ENCODE measurements around the gene DYRK1A. TPM values are rescaled to one million over a fixed set of nuclear protein-coding genes. Genes with fewer than 3 reads are reported as not detected.

Gene DYRK1A
- total and polyA plus RNA-seq, 10 of the 15 experiments (the other 5 are each of a cell fraction or from before 2014, with no cell fraction given), result 2.4 to 68.6 (median 30.7) TPM

- TF ChIP-seq ZNF592 (IDR thresholded peaks at IDR 0.05), result 0 out of 2 replicates have a peak, but pooled peaks have one; percentile 47
- TF ChIP-seq BHLHE40 (IDR thresholded peaks at IDR 0.05; ENCODE audit: borderline replicate concordance in 1 of 2, low read depth in 2 of 2, low read length in 1 of 2), result peak in 1 of 2 experiments; percentile 25; a peak in 2 of 4 replicates
Observed at GRCh38 chr21:37365517-37366481, 774 bp upstream of the DYRK1A start (continued).

- peaks cover 63% of the 10 kb centered on the region for H3K79me2 ChIP-seq (ENCODE audit: control insufficient read depth, insufficient read depth, low read length)
- no peak for FAIRE-seq
- H3K9me3 ChIP-seq (replicated peaks; ENCODE audit: control insufficient read depth, insufficient read depth, low read length), result no peaks in the 10 kb centered on the region
- TF ChIP-seq RBBP5 (conservative IDR thresholded peaks at IDR 0.05) (no peak), SP1 (IDR thresholded peaks at IDR 0.05; ENCODE audit: low read depth, low read length) (no peak), ASH2L (IDR thresholded peaks at IDR 0.05; ENCODE audit: borderline replicate concordance, low read depth) (0 out of 2 replicates have a peak, but pooled peaks have one; percentile 9), CBX3 (IDR thresholded peaks at IDR 0.05; ENCODE audit: borderline replicate concordance, low read depth) (no peak), SMARCA5 (IDR thresholded peaks at IDR 0.05) (0 out of 2 replicates have a peak, but pooled peaks have one; percentile 6), E2F8 (IDR thresholded peaks at IDR 0.05; ENCODE audit: low read depth, partially characterized antibody) (no peak), E4F1 (IDR thresholded peaks at IDR 0.05; ENCODE audit: borderline replicate concordance, partially characterized antibody) (no peak)
- H3K4me2 ChIP-seq (ENCODE audit: control insufficient read depth, insufficient read depth), result no peak overlapping the region
- H4K20me1 ChIP-seq (ENCODE audit: control insufficient read depth, insufficient read depth), result peaks cover 6% of the 10 kb centered on the region
- ChIA-PET SMC1A (ENCODE audit: uncharacterized antibody, unreplicated experiment) (interaction anchor here (1.4 kb wide), 2 partner anchors 58 to 96 kb away, joined by 3 to 4 read pairs; no protein-coding TSS in a partner anchor), POLR2A (interaction anchor here (2.5 kb wide), 1 partner anchor 110 kb away, joined by 7 read pairs; no protein-coding TSS in a partner anchor), CTCF (no interaction called here), RAD21 (ENCODE audit: unreplicated experiment) (interaction anchor here (1.0 to 3.3 kb wide), 2 partner anchors 41 to 196 kb away, joined by 3 to 17 read pairs; no protein-coding TSS in a partner anchor)
- H3K36me3 ChIP-seq (ENCODE audit: control insufficient read depth in 2 of 2, insufficient read depth in 2 of 2, low read length in 1 of 2), result no peaks in the 10 kb centered on the region
- H2AFZ ChIP-seq (ENCODE audit: control insufficient read depth, low read depth, low read length), result no peak overlapping the region
- intact Hi-C loops (cut with micrococcal nuclease; ENCODE audit: unreplicated experiment), result loop anchor here (2.0 to 10.0 kb wide), 4 partner anchors 147 to 383 kb away; partner anchors contain the start of genes PIGP and TTC3
- H3K27me3 ChIP-seq (replicated peaks in 1 of 2; ENCODE audit: control insufficient read depth in 2 of 2, insufficient read depth in 2 of 2, low read length in 1 of 2), result no peaks in the 10 kb centered on the region
- DNase-seq (ENCODE audit: low read depth, low spot score), result no peak
- H3K4me1 ChIP-seq (ENCODE audit: control insufficient read depth, insufficient read depth, low read length), result peaks cover 13% of the 10 kb centered on the region; the same call in 1 of the 2 replicates
- in situ Hi-C loops (cut with MboI), result no loop called here
- H3K27ac ChIP-seq (ENCODE audit: control insufficient read depth, insufficient read depth), result peak overlapping the region; percentile 97
- H3K4me3 ChIP-seq, result peak overlapping the region; percentile 89
- peak overlapping the region; percentile 98 for H3K9ac ChIP-seq (ENCODE audit: control insufficient read depth, insufficient read depth, low read length)
- ATAC-seq, result no peak
- WGBS (ENCODE audit: insufficient coverage, insufficient replicate concordance, low lambda C conversion rate, missing lambda C conversion rate), result 2% methylated on average over 24 of the region's 61 CpGs
- no TSS peak for BruUV-seq (replicated peaks)
Observed at GRCh38 chr21:37367336-37367702, 746 bp downstream of the DYRK1A start.

Data from GM12878 (cell line).